B cell (primary cell): ENCODE measurements around the gene NTRK3. TPM values are rescaled to one million over a fixed set of nuclear protein-coding genes. Genes with fewer than 3 reads are reported as not detected.

Experiments
- ATAC-seq: fragments of 200-7000 bp; cut with Tn5 transposase; one replicate; pipeline ENCODE4 v1.10.0; 2021; ENCODE audit warnings: low read depth, mild to moderate bottlenecking, moderate number of reproducible peaks, moderate library complexity
- CTCF ChIA-PET: fragments of 350-600 bp; sonication (Branson Sonifier 250); formaldehyde crosslinking; loops from one replicate; lab custom pipeline; 2021; ENCODE audit warnings: antibody characterized with exemption, inconsistent platforms; lab: Charles Lee
- POLR2A ChIA-PET: fragments of 350-600 bp; sonication (Branson Sonifier 250); formaldehyde crosslinking; loops from one replicate; lab custom pipeline; 2021; ENCODE audit warnings: antibody characterized with exemption; lab: Charles Lee
- DNase-seq: peaks from one replicate; pipeline ENCODE4 v3.0.0; 2013
- H2AFZ ChIP-seq: 2 replicates; pipeline ENCODE4 v1.6.1; 2012; ENCODE audit warnings: mild to moderate bottlenecking, low read depth, low read length; ENCODE audit not compliant: insufficient read depth, poor library complexity, severe bottlenecking
- H3K27ac ChIP-seq, 2 donors: 1 replicate in 1 of 2; 2 replicates in 1 of 2; pipeline ENCODE4 v1.5.1; 2012 to 2013; ENCODE audit warnings: low read length in 2 of 2, mild to moderate bottlenecking in 2 of 2, moderate library complexity in 1 of 2
- H3K27me3 ChIP-seq, 4 experiments: fragments of 200-600 bp in 1 of 4; sonication (generic) in 1 of 4; replicated peaks in 1 of 4; 1 replicate in 2 of 4; 2 replicates in 2 of 4; pipeline versions ENCODE4 v1.6.1 to v1.7.0; 2013 to 2016; ENCODE audit warnings: low read length in 3 of 4, mild to moderate bottlenecking in 2 of 4, mixed read lengths in 1 of 4, moderate library complexity in 1 of 4; ENCODE audit not compliant: insufficient read depth in 4 of 4, control insufficient read depth in 3 of 4; ENCODE audit errors: control extremely low read depth in 1 of 4
- H3K36me3 ChIP-seq, 2 experiments: replicated peaks in 1 of 2; 1 replicate in 1 of 2; 2 replicates in 1 of 2; pipeline versions ENCODE4 v1.6.1 to v1.7.1; 2013; ENCODE audit warnings: low read length in 1 of 2; ENCODE audit not compliant: insufficient read depth in 2 of 2, control insufficient read depth in 1 of 2; ENCODE audit errors: control extremely low read depth in 1 of 2, extremely low read depth in 1 of 2
- H3K4me1 ChIP-seq, 2 donors: fragments of 200-600 bp in 1 of 2; sonication (generic) in 1 of 2; 1 replicate in 1 of 2; 2 replicates in 1 of 2; pipeline versions ENCODE4 v1.5.1 to v1.6.1; 2013 to 2017; ENCODE audit warnings: low read length in 2 of 2; ENCODE audit not compliant: control insufficient read depth in 2 of 2, insufficient read depth in 2 of 2
- H3K4me2 ChIP-seq: replicated peaks from 2 replicates; pipeline ENCODE3; 2012; ENCODE audit warnings: mild to moderate bottlenecking, low read depth, low read length; ENCODE audit not compliant: poor library complexity, severe bottlenecking
- H3K4me3 ChIP-seq, 5 experiments: fragments of 200-600 bp in 1 of 5; sonication (generic) in 1 of 5; 1 replicate in 3 of 5; 2 replicates in 2 of 5; pipeline versions ENCODE4 v1.5.1 to v1.7.0; 2011 to 2016; ENCODE audit warnings: low read length in 4 of 5, mild to moderate bottlenecking in 4 of 5, low read depth in 2 of 5, control low read depth in 1 of 5, moderate library complexity in 1 of 5; ENCODE audit not compliant: insufficient read depth in 1 of 5; ENCODE audit errors: control extremely low read depth in 1 of 5, extremely low read depth in 1 of 5
- H3K79me2 ChIP-seq: fragments of 200-600 bp; sonication (generic); one replicate; pipeline ENCODE4 v1.6.0; 2016; ENCODE audit warnings: low read length; ENCODE audit not compliant: control insufficient read depth, insufficient read depth
- H3K9ac ChIP-seq: fragments of 200-600 bp; sonication (generic); 2 replicates; pipeline ENCODE4 v1.6.1; 2017; ENCODE audit warnings: mild to moderate bottlenecking, low read length, moderate library complexity
- H3K9me3 ChIP-seq, 3 donors: one replicate each; pipeline versions ENCODE4 v1.6.1 to v1.7.1; 2013; ENCODE audit warnings: low read length in 2 of 3; ENCODE audit not compliant: control insufficient read depth in 2 of 3, insufficient read depth in 1 of 3; ENCODE audit errors: control extremely low read depth in 1 of 3
- H4K20me1 ChIP-seq: 2 replicates; pipeline ENCODE4 v1.6.0; 2012; ENCODE audit warnings: mild to moderate bottlenecking, low read length; ENCODE audit not compliant: insufficient read depth, control insufficient read depth, poor library complexity, severe bottlenecking
- H3K27ac Mint-ChIP-seq: one replicate; pipeline ENCODE4 v1.8.0; 2021; ENCODE audit warnings: mixed read lengths
- H3K27me3 Mint-ChIP-seq: one replicate; pipeline ENCODE4 v1.8.0; 2021; ENCODE audit warnings: mixed read lengths
- H3K4me1 Mint-ChIP-seq: one replicate; pipeline ENCODE4 v1.8.0; 2021; ENCODE audit warnings: mixed read lengths
- H3K4me3 Mint-ChIP-seq: one replicate; pipeline ENCODE4 v1.8.0; 2021; ENCODE audit warnings: mixed read lengths
- H3K9me3 Mint-ChIP-seq: one replicate; pipeline ENCODE4 v1.8.0; 2022; ENCODE audit warnings: mixed read lengths; ENCODE audit not compliant: insufficient read depth
- EZH2 ChIP-seq: IDR thresholded peaks from 2 replicates; pipeline ENCODE4 v1.6.1; 2012; ENCODE audit warnings: borderline replicate concordance, low read depth, mild to moderate bottlenecking, moderate library complexity, low read length; ENCODE audit not compliant: insufficient read depth, poor library complexity, severe bottlenecking
- WGBS: methylation state at CpG from one replicate; pipeline ENCODE4 v1.1.5; 2013; ENCODE audit warnings: missing lambda C conversion rate; ENCODE audit not compliant: insufficient coverage; 5-methylcytosine and 5-hydroxymethylcytosine counted together
- intact Hi-C: fragments of 100-400 bp; cut with micrococcal nuclease; formaldehyde crosslinking; loops from one replicate; pipeline ENCODE4 v1.10.0; 2022
- polyA plus RNA-seq: library from polyadenylated mRNA; depleted of rRNA; stranded (reverse); fragments of >200 nt; gene quantifications from 2 replicates; pipeline ENCODE4 v1.2.3, GENCODE V29; 2012
- total RNA-seq, 2 donors: library from RNA; stranded (reverse); fragments of 120-200 nt in 1 of 2; gene quantifications; 1 replicate in 1 of 2; 2 replicates in 1 of 2; pipeline versions ENCODE4 v1.2.3 to v1.2.4, GENCODE V29; 2013 to 2022
- TF ChIP-seq, protein P1 (sequence below): fragments of 200-600 bp; IDR thresholded peaks from one replicate; pipeline ENCODE4 v1.8.0; 2022; ENCODE audit warnings: antibody characterized with exemption, mild to moderate bottlenecking

NTRK3 gene
- total and polyA plus RNA-seq, 2 donors (not counting 1 experiment from before 2014, with no cell fraction given): not detected

DNA sequence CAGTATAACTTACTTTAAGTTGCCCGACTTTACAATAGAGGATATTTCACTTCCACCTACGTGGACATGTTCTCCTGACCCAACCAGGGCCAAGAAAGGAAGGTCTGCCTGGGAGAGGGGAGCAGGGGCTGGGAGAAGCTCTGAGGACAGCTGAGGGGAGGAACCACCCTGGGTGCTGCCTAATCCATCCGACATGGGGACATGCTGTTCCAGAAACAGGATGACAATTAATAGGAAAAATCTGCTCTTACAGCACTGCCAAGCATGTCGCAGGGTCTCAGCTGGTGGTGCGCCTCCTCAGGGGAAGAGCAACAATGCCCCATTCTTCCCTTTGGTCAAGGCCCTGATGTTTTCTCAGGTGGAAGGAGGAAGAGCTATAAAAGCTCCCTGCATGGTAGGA is 132.3 kb downstream of the NTRK3 start:
- no peak for ATAC-seq
- no peaks in the 10 kb centered on the region for H3K9me3 ChIP-seq
- no peaks in the 10 kb centered on the region for H4K20me1 ChIP-seq
- no peaks in the 10 kb centered on the region for H3K4me1 ChIP-seq
- no peak for DNase-seq
- H3K4me2 ChIP-seq: no peak overlapping the region
- ChIA-PET CTCF (no interaction called here), POLR2A (no interaction called here)
- H3K27me3 Mint-ChIP-seq: peaks cover 4% of the 10 kb centered on the region
- 94% methylated on average over 3 of the region's 5 CpGs for WGBS
- no peak overlapping the region for H3K4me3 ChIP-seq
- intact Hi-C loops: no loop called here
- no peak for TF ChIP-seq EZH2
- TF ChIP-seq, protein P1, sequence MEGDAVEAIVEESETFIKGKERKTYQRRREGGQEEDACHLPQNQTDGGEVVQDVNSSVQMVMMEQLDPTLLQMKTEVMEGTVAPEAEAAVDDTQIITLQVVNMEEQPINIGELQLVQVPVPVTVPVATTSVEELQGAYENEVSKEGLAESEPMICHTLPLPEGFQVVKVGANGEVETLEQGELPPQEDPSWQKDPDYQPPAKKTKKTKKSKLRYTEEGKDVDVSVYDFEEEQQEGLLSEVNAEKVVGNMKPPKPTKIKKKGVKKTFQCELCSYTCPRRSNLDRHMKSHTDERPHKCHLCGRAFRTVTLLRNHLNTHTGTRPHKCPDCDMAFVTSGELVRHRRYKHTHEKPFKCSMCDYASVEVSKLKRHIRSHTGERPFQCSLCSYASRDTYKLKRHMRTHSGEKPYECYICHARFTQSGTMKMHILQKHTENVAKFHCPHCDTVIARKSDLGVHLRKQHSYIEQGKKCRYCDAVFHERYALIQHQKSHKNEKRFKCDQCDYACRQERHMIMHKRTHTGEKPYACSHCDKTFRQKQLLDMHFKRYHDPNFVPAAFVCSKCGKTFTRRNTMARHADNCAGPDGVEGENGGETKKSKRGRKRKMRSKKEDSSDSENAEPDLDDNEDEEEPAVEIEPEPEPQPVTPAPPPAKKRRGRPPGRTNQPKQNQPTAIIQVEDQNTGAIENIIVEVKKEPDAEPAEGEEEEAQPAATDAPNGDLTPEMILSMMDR: no peak
- no peak overlapping the region for H3K9ac ChIP-seq
- H3K79me2 ChIP-seq: no peaks in the 10 kb centered on the region
- no peak overlapping the region for H3K4me3 Mint-ChIP-seq
- H3K27ac Mint-ChIP-seq: no peak overlapping the region
- no peak overlapping the region for H2AFZ ChIP-seq
- H3K4me1 Mint-ChIP-seq: no peaks in the 10 kb centered on the region
- no peaks in the 10 kb centered on the region for H3K36me3 ChIP-seq
- H3K9me3 Mint-ChIP-seq: no peaks in the 10 kb centered on the region
- H3K27me3 ChIP-seq: peaks cover 0 to 3% (median 0%) of the 10 kb centered on the region in 4 experiments
- H3K27ac ChIP-seq: no peak overlapping the region

DNA sequence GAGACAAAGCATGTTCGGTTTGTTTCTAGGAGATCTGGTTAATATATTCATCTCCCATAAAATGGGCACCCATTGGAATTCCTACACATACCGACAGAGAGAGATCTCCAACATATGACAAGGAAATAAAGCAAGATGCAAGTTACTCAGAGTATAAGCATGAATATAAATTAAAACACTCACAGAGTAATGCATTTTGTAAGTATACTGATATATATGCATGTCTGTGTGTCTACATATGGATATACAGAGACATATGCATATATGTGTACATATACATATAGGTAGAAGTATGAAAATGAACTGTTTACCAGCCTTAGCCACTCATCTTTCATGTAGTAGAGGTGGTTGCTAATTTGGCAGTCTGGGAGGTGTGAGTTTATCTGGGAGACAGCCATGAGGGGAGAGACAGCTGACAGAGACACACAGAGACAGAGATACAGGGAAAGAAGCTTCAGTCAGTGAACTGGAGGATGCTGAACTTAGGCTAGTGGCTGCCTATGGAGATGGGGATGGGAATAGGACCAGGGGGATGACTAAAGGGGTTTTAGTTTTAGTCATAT is 134.5 kb downstream of the NTRK3 start:
- no peak overlapping the region for H3K27ac Mint-ChIP-seq
- H3K36me3 ChIP-seq: no peaks in the 10 kb centered on the region
- H2AFZ ChIP-seq: no peak overlapping the region
- H3K4me3 ChIP-seq: no peak overlapping the region
- H3K4me1 Mint-ChIP-seq: no peaks in the 10 kb centered on the region
- WGBS: no CpG with 5 or more reads among the region's 2 CpGs
- H3K9me3 Mint-ChIP-seq: no peaks in the 10 kb centered on the region
- H3K27ac ChIP-seq: no peak overlapping the region
- H3K4me1 ChIP-seq: no peaks in the 10 kb centered on the region
- TF ChIP-seq, protein P1: no peak
- no peak for TF ChIP-seq EZH2
- ATAC-seq (no peak), DNase-seq (no peak)
- ChIA-PET POLR2A (no interaction called here), CTCF (no interaction called here)
- H3K79me2 ChIP-seq: no peaks in the 10 kb centered on the region
- H3K4me3 Mint-ChIP-seq: no peak overlapping the region
- H3K27me3 ChIP-seq: no peaks in the 10 kb centered on the region
- peaks cover 8% of the 10 kb centered on the region for H3K27me3 Mint-ChIP-seq
- H3K9ac ChIP-seq: no peak overlapping the region
- intact Hi-C loops: no loop called here
- H4K20me1 ChIP-seq: no peaks in the 10 kb centered on the region
- no peak overlapping the region for H3K4me2 ChIP-seq
- no peaks in the 10 kb centered on the region for H3K9me3 ChIP-seq
